Thyroid gland (tissue), 4 donors: ENCODE data around the gene SLC29A3.

Source experiments
- POLR2A ChIP-seq, 2 donors: fragments of 450-650 bp; IDR thresholded peaks; one replicate each; pipeline ENCODE4 v1.6.1; 2017; ENCODE audit warnings: antibody characterized with exemption in 2 of 2, mild to moderate bottlenecking in 2 of 2, moderate library complexity in 1 of 2
- TF ChIP-seq, protein P1 (sequence below), 6 experiments: fragments of 200-600 bp in 3 of 6; fragments of 450-650 bp in 3 of 6; sonication (generic) in 3 of 6; IDR thresholded peaks; one replicate each; pipeline ENCODE4 v1.5.1; 2016 to 2019; ENCODE audit warnings: antibody characterized with exemption in 6 of 6, mild to moderate bottlenecking in 2 of 6, inconsistent platforms in 1 of 6, moderate library complexity in 1 of 6

DNA sequence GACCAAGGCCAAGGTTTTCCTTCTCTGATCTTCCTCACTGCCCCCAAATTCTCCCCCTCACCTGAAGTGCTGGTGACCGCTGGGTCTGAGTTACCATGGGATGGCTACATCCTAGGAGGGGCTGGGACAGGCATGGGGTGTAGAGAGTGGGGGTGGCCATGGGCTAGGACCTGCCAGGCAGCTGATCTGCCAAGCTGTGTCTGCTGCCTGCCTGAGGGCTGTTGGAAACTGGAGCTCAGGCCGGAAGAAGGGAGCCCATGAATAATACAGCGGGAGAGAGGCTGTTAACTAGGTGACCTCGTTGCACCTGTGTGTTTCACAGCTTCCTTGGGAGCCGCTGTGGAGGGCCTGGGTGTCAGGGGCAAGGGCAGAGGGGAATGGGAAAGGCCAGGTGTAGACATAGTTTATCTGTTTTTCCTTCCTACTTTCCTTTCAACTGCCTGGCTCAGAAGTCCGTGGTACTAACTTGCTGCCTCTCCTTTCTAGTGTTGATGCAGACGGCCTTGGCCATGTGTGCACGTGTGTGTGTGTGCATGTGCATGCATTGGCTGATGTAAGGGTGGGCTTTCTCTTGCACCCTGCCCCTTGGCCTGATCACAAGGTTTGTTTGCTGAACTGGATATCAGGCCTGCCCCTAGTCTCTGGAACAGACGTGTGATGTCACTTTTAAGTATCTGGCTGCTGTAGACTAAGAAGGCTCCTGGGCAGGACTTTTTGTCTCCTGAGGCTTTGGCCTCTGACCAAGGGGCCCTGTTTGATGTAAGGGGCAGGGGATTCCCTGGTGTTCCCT lies 89.6 kb downstream of the SLC29A3 start:
- TF ChIP-seq, protein P1, sequence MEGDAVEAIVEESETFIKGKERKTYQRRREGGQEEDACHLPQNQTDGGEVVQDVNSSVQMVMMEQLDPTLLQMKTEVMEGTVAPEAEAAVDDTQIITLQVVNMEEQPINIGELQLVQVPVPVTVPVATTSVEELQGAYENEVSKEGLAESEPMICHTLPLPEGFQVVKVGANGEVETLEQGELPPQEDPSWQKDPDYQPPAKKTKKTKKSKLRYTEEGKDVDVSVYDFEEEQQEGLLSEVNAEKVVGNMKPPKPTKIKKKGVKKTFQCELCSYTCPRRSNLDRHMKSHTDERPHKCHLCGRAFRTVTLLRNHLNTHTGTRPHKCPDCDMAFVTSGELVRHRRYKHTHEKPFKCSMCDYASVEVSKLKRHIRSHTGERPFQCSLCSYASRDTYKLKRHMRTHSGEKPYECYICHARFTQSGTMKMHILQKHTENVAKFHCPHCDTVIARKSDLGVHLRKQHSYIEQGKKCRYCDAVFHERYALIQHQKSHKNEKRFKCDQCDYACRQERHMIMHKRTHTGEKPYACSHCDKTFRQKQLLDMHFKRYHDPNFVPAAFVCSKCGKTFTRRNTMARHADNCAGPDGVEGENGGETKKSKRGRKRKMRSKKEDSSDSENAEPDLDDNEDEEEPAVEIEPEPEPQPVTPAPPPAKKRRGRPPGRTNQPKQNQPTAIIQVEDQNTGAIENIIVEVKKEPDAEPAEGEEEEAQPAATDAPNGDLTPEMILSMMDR (IDR thresholded peaks at IDR 0.05): no peak
- no peak for TF ChIP-seq POLR2A (IDR thresholded peaks at IDR 0.05)
